ENCODE data around the gene GRAMD2A. TPM values are rescaled to one million over a fixed set of nuclear protein-coding genes. Genes with fewer than 3 reads are reported as not detected.

The GRAMD2A gene
- total RNA-seq, 1 donor from 2014 or later = not detected

- Histone ChIP-seq H3K36me3 (no peaks in the 10 kb centered on the region), H3K9me3 (no peaks in the 10 kb centered on the region), H3K4me1 (no peaks in the 10 kb centered on the region), H3K27me3 (no peaks in the 10 kb centered on the region), H3K27ac (no peak overlapping the region), H3K4me3 (no peak overlapping the region)
- DNase-seq (ENCODE audit: low spot score in 2 of 2) = no peak
- intact Hi-C loops (cut with DNase I) = no loop called here
- no peak for TF ChIP-seq CTCF (IDR thresholded peaks at IDR 0.05)
Observed at GRCh38 chr15:72168808-72169190, 28.8 kb downstream of the GRAMD2A start.

- no peak overlapping the region for H3K4me3 ChIP-seq
- no peaks in the 10 kb centered on the region for H3K4me1 ChIP-seq
- no peak overlapping the region for H3K27ac ChIP-seq
- intact Hi-C loops (cut with DNase I) = no loop called here
- no peaks in the 10 kb centered on the region for H3K36me3 ChIP-seq
- no peak for TF ChIP-seq CTCF (IDR thresholded peaks at IDR 0.05)
- no peak for DNase-seq (ENCODE audit: low spot score in 2 of 2)
- H3K27me3 ChIP-seq = no peaks in the 10 kb centered on the region
- no peaks in the 10 kb centered on the region for H3K9me3 ChIP-seq
Observed at GRCh38 chr15:72168131-72168807, 29.3 kb downstream of the GRAMD2A start.

GRCh38 chr15:72167445-72167844 lies 30.1 kb downstream of the GRAMD2A start:
- intact Hi-C loops (cut with DNase I) = no loop called here
- Histone ChIP-seq H3K27ac (no peak overlapping the region), H3K4me3 (no peak overlapping the region), H3K36me3 (no peaks in the 10 kb centered on the region), H3K27me3 (no peaks in the 10 kb centered on the region), H3K4me1 (no peaks in the 10 kb centered on the region), H3K9me3 (no peaks in the 10 kb centered on the region)
- no peak for DNase-seq (ENCODE audit: low spot score in 2 of 2)
- no peak for TF ChIP-seq CTCF (IDR thresholded peaks at IDR 0.05)

GRCh38 chr15:72166716-72167417 lies 30.7 kb downstream of the GRAMD2A start:
- Histone ChIP-seq H3K27ac (no peak overlapping the region), H3K4me3 (no peak overlapping the region), H3K9me3 (no peaks in the 10 kb centered on the region), H3K27me3 (no peaks in the 10 kb centered on the region), H3K36me3 (no peaks in the 10 kb centered on the region), H3K4me1 (no peaks in the 10 kb centered on the region)
- TF ChIP-seq CTCF (IDR thresholded peaks at IDR 0.05) = no peak
- intact Hi-C loops (cut with DNase I) = no loop called here
- DNase-seq (ENCODE audit: low spot score in 2 of 2) = no peak

GRCh38 chr15:72163719-72164118 lies 33.9 kb downstream of the GRAMD2A start:
- Histone ChIP-seq H3K27me3 (no peaks in the 10 kb centered on the region), H3K4me3 (no peak overlapping the region), H3K36me3 (no peaks in the 10 kb centered on the region), H3K9me3 (no peaks in the 10 kb centered on the region), H3K4me1 (no peaks in the 10 kb centered on the region), H3K27ac (no peak overlapping the region)
- no peak for TF ChIP-seq CTCF (IDR thresholded peaks at IDR 0.05)
- DNase-seq (ENCODE audit: low spot score in 2 of 2) = no peak
- intact Hi-C loops (cut with DNase I) = no loop called here
